Stomach smooth muscle (tissue), 2 donors: ENCODE data around the gene MARK3.
A peak's percentile ranks its signal among the peaks of the same experiment; 100 is the strongest.
"Not testable (repeated sequence)": the region's sequence is repeated elsewhere in the genome, so short reads cannot be mapped to it uniquely, and the experiment has no call there.

ENCODE experiments used
- H3K27ac ChIP-seq: one replicate; pipeline ENCODE4 v1.7.0; 2013; ENCODE audit warnings: mild to moderate bottlenecking, low read length, inconsistent platforms
- H3K27me3 ChIP-seq, 2 donors: one replicate each; pipeline ENCODE4 v1.7.0; 2013; ENCODE audit warnings: low read length in 2 of 2; ENCODE audit not compliant: insufficient read depth in 2 of 2, control insufficient read depth in 1 of 2
- H3K36me3 ChIP-seq, 2 donors: one replicate each; pipeline ENCODE4 v1.7.0; 2013; ENCODE audit warnings: low read length in 2 of 2; ENCODE audit not compliant: control insufficient read depth in 2 of 2, insufficient read depth in 2 of 2
- H3K4me1 ChIP-seq: one replicate; pipeline ENCODE4 v1.7.0; 2013; ENCODE audit warnings: low read length; ENCODE audit not compliant: control insufficient read depth, insufficient read depth
- H3K4me3 ChIP-seq, 2 donors: one replicate each; pipeline ENCODE4 v1.7.0; 2013; ENCODE audit warnings: low read length in 2 of 2
- H3K9ac ChIP-seq, 2 donors: one replicate each; pipeline ENCODE4 v1.7.0; 2013; ENCODE audit warnings: low read length in 2 of 2, mild to moderate bottlenecking in 1 of 2
- H3K9me3 ChIP-seq, 2 donors: one replicate each; pipeline ENCODE4 v1.7.0; 2013; ENCODE audit warnings: low read length in 2 of 2; ENCODE audit not compliant: control insufficient read depth in 2 of 2
- donor health status: healthy.
- donor health status: Pancreatic carcinoma.

The MARK3 gene

DNA sequence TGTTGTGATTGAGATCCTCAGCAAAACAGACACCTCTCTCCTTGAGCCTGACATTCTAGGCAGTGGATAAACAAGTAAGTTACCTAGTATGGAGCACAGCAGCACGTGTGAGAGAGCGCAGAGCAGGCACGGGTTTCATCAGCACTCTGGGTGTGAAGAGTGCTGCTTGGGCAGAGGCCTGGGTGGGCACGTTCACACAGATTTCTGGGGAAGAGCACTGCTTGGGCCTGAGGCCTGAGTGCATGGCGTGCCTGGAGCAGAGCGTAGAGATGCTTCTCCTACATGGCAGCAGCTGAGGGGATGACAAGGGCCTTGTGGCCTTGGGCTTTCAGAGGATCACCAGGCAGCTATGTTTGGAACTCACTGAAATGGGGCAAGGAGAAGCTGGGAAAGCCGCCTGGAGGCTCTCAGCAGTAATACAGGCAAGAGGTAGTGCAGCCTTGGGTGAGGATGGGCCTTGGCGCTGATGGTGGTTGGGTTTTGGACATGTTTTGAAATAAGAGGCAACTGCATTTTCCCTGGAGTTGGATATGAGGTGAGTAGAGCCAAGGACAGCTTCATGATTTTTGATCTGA lies 119.9 kb downstream of the MARK3 start:
- Histone ChIP-seq H3K27ac (no peak overlapping the region), H3K36me3 (peaks cover 39 to 50% of the 10 kb centered on the region in 2 donors)

DNA sequence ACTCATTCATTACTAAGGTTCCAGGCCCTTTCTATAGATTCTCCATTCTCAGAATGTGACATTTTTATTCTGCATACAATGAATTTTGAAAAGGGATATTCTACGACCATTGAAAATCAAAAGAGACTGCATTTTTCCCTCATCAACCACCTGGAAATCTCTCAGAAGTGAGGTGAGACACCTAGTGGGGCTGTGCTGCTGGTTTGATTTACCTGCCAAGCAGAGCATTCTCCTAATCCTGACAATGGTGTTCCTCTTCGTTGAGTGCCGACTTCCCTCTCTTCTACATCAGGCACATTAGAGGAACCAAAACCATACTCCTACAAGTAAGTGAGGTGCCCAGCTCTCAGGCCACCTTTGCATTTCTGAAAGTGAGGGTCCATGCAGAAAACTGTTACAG lies 122.5 kb downstream of the MARK3 start:
- no peaks in the 10 kb centered on the region for H3K27me3 ChIP-seq
- no peak overlapping the region for H3K4me3 ChIP-seq
- no peak overlapping the region for H3K27ac ChIP-seq
- no peaks in the 10 kb centered on the region for H3K9me3 ChIP-seq
- no peak overlapping the region for H3K9ac ChIP-seq
- H3K36me3 ChIP-seq: peaks cover 33 to 35% of the 10 kb centered on the region in 2 donors
- H3K4me1 ChIP-seq: peaks cover 5% of the 10 kb centered on the region

More for the DNA sequence above, 119.9 kb downstream of the MARK3 start:
- Histone ChIP-seq H3K9ac (no peak overlapping the region), H3K9me3 (no peaks in the 10 kb centered on the region), H3K4me1 (peaks cover 7% of the 10 kb centered on the region), H3K27me3 (no peaks in the 10 kb centered on the region), H3K4me3 (no peak overlapping the region)

DNA sequence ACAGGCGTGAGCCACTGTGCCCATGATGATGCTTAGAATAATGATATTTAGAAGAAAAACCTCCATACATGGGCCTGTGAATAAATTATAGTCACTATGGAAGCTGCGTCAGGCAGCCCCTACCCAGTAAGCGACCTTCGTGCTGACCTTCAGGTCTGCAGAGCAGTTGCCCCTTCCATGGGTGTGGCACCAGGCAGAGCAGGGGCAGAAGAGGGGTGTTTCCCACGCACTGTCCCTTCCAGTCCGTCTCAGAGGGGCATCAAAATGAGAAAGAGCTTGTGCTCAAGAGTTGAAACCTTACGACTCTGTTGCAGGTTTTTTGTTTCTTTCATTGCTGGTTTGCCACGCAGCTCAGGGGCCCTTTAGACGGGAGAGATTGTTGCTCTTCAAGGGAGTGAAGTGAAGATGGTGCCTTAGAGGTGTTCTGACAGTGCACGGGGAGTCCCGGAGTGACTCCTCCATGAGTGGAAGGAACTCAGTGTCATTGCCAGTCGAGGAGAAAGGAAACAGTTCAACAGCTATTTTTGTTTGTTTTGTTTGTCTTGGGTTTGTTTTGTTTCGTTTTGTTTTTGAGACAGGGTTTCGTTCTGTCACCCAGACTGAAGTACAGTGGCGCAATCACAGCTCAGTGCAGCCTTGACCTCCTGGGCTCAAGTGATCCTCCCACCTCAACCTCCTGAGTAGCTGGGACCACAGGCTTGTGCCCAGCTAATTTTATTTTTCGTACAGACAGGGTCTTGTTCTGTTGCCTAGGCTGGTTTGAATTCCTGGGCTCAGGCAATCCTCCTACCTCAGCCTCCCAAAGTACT lies 123.5 kb downstream of the MARK3 start:
- Histone ChIP-seq H3K27me3 (no peaks in the 10 kb centered on the region), H3K4me3 (no peak overlapping the region), H3K27ac (no peak overlapping the region), H3K4me1 (peaks cover 15% of the 10 kb centered on the region), H3K36me3 (peaks cover 23 to 28% of the 10 kb centered on the region in 2 donors), H3K9ac (no peak overlapping the region), H3K9me3 (no peaks in the 10 kb centered on the region)

DNA sequence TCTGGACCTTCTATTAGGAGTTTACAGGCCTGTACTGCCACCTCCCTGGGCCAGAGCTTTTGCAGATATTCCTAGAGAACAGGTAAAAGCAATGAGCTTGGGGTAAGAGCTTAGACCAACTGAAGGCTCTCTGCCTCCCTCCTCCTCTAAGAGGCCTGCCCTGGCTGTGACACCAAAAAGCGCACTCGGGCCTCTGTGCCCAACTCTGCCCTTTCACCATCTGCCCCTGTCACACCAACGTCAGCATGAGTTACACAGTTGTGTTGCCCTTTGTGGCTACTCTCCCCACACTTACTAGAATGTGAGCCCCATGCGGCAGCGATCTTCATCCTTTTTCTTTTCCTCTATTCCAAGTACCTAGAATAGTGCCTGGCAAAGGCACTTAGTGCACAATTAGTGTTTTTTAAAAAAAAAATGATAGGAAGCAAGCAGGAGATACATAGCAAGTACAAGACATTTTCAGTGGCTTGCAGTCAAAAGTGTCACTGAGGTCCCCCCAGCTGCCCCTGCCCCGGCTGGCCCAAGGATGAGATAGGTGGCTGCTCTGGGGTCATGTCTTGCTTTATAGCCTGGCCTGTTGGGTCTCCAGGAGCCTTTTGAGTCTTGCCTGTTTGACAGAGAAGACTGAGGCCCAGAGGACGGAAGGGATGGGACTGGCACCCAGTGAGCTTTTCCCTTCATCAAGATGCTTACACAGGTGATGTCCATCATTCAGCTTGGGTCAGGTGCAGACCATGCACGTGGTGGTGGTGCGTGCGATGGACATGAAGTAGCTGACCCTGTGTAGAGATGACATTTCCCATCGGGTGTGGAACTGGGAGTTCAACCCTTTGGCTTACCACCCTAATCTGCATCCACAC lies 124.9 kb downstream of the MARK3 start:
- H3K27me3 ChIP-seq: no peaks in the 10 kb centered on the region
- H3K4me3 ChIP-seq: no peak overlapping the region
- peaks cover 15 to 19% of the 10 kb centered on the region in 2 donors for H3K36me3 ChIP-seq
- H3K9ac ChIP-seq: no peak overlapping the region
- peaks cover 18% of the 10 kb centered on the region for H3K4me1 ChIP-seq
- H3K27ac ChIP-seq: no peak overlapping the region
- H3K9me3 ChIP-seq: no peaks in the 10 kb centered on the region

DNA sequence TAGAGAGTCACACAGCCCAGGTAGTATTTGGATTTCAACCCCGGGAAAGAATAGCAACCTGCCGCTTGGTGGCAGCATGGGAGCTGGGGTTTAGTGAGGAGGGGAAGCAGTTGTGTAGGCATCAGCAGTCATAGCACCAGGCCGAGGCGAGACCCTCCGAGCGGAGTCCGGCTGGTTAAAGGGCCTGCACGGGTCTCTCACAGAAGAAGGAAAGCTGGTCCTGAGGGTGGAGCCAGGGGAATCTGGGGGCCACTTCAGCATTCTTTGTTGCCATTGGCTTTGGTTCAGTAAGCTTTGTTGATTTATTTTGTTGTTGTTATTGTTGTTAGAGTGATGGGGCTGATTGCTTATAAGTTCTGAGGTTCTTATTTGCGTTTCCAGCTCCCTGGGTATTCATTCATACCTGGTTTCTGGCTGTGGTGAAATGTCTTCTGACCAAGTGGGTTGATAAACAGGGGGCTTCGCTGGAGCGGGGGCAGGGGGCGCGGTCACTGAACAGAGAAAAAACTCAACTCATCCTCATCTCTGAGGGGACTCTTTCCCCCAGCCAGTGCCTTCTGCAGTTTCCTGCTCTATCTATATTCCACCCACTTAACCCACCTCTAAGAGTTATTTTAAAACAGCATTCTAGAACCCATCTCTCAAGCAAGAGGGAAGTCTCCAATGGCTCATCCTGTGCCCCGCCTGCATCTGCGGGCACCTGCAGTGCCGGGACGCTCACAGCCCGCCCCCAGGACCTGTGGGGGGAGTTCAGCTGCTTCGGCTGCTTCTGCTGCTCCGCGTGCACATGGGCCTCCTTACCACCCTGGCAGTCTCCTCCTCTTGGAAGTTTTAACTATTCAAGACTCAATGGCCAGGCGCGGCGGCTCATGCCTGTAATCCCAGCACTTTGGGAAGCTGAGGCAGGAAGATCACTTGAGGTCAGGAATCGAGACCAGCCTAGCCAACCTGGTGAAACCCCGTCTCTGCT lies 125.8 kb downstream of the MARK3 start:
- Histone ChIP-seq H3K4me3 (no peak overlapping the region), H3K4me1 (peaks cover 18% of the 10 kb centered on the region), H3K9ac (no peak overlapping the region), H3K36me3 (peaks cover 10 to 12% of the 10 kb centered on the region in 2 donors), H3K9me3 (no peaks in the 10 kb centered on the region), H3K27me3 (no peaks in the 10 kb centered on the region), H3K27ac (no peak overlapping the region)

DNA sequence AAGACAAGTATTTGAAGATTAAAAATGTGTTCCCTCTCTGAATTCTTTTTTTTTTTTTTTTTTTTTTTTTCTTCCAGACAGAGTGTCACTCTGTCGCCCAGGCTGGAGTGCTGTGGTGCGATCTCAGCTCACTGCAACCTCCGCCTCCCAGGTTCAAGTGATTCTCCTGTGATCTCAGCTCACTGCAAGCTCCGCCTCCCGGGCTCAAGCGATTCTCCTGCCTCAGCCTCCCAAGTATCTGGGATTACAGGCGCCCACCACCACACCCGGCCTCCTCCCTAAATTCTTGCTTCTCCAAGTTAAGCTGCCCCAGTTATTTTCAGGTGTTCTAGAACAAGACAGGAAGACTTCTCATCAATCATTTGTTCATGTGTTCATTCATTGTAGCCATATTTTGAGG lies 127.0 kb downstream of the MARK3 start:
- H3K9ac ChIP-seq, H3K27me3 ChIP-seq, H3K9me3 ChIP-seq: not testable (repeated sequence)
- peaks cover 10 to 12% of the 10 kb centered on the region in 2 donors for H3K36me3 ChIP-seq
- H3K4me1 ChIP-seq: peaks cover 18% of the 10 kb centered on the region
- peak overlapping the region in 1 of 2 donors; percentile 47 for H3K4me3 ChIP-seq
- H3K27ac ChIP-seq: peak overlapping the region; percentile 87

DNA sequence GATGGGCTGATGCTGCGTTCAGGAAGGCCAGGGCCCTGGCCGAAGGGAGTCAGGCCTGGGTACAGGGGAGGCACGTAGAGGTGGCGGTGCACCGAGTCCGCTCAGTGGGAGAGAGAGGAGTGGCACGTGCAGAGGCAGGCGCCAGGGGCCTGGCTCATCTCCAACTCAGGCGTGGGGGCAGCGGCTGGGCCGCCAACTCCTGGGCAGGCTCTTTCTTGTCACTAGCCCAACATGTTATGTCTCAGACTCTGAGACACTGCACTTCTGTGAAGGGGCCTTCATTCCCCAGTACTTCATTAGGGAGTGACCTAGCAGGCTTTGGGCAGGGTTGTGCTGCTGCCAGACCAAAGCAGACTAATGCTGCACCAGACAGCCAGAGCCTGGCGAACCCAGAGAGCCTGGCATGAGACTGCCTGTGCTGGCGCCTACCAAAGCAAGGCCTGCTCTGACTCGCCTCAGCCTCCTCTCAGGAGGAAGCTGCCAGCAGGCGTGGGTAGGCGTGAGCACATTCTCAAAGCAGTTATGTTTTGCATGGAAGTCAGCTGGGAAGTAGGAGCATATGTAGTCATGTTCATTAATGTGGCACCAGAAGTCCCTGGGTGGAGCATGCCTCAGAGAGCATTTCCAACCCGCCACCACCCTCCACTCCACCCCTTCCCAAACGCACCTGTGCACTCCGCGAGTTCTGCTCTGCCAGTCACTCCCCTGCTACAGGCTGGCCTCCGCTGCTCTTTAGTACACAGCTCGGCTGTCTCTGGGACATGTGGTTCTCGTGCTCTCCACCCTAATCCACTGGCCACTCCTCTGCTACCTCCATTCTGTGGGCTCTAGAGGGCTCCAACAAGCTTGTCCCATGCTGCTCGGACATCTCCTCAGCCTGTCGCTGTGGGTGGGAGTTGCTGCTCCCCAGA lies 127.7 kb downstream of the MARK3 start:
- Histone ChIP-seq H3K4me1 (peaks cover 22% of the 10 kb centered on the region), H3K9ac (peak overlapping the region; percentile 36 to 45), H3K4me3 (peak overlapping the region; percentile 17 to 47)

DNA sequence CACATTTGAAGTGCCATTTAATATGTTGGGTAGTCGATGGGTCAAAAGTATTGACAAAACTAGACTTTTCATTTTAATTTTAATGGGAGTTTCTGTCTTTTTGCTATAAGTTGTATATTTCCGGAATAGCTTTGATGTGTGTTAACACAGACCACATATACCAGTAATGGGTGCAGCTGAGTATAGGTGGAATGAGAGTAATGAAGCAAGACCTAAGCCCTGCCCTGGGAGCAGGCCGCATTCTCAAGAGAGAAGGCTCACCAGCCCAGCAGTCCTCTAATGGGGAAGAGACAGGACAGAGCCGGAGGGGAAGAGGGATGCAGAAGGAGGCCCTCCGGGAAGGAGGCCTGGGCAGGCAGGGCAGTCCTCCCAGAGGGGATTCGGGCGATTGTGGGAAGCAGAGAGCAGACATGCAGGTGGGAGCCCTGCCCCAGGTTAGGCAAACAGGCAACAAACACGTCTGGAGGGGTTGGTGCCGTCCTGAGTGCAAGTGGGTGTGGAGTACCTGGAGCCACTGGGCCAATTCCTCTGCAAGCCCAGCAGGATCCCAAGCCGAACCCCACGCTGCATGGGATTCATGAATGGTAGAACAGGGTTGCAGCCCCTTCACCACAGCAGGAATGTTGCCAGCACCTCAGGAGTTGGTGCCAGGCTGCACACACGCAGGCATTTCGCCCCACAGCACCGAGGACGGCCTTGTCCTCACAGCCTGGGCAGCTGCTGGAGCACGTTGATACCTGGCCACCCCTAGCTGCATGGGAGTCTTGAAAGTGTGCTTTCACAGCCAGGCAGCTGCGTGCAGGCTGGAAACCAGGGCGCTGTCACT lies 129.6 kb downstream of the MARK3 start:
- no peaks in the 10 kb centered on the region for H3K27me3 ChIP-seq
- H3K36me3 ChIP-seq: peaks cover 10 to 11% of the 10 kb centered on the region in 2 donors
- peak overlapping the region; percentile 31 for H3K27ac ChIP-seq
- H3K9ac ChIP-seq: no peak overlapping the region
- H3K9me3 ChIP-seq: no peaks in the 10 kb centered on the region
- H3K4me3 ChIP-seq: no peak overlapping the region
- H3K4me1 ChIP-seq: peaks cover 41% of the 10 kb centered on the region

More for the DNA sequence above, 127.7 kb downstream of the MARK3 start:
- Histone ChIP-seq H3K27me3 (no peaks in the 10 kb centered on the region), H3K27ac (peak overlapping the region; percentile 87), H3K36me3 (peaks cover 9 to 10% of the 10 kb centered on the region in 2 donors), H3K9me3 (no peaks in the 10 kb centered on the region)
